GM19372 (cell line): Measurements from ENCODE around the gene PIEZO1.

Source experiments
- ATAC-seq: cut with Tn5 transposase; IDR thresholded peaks from one replicate; pipeline ENCODE4 v1.9.1; 2021; ENCODE audit warnings: mild to moderate bottlenecking, low read depth, moderate library complexity; ENCODE audit not compliant: unreplicated experiment

The PIEZO1 gene

GRCh38 chr16:88694221-88695087, 90.6 kb downstream of the PIEZO1 start:
- ATAC-seq: no peak

- ATAC-seq: no peak
Measured at GRCh38 chr16:88693420-88694177, 91.4 kb downstream of the PIEZO1 start.

- no peak for ATAC-seq
Measured at GRCh38 chr16:88692861-88693260, 92.2 kb downstream of the PIEZO1 start.

- ATAC-seq: no peak
Measured at GRCh38 chr16:88691924-88692560, 93.0 kb downstream of the PIEZO1 start.

GRCh38 chr16:88691129-88691813, 93.7 kb downstream of the PIEZO1 start:
- ATAC-seq: no peak

GRCh38 chr16:88690341-88691128, 94.5 kb downstream of the PIEZO1 start:
- ATAC-seq: no peak

- ATAC-seq: no peak
Measured at GRCh38 chr16:88688013-88688778, 96.8 kb downstream of the PIEZO1 start.

- no peak for ATAC-seq
Measured at GRCh38 chr16:88687676-88688012, 97.4 kb downstream of the PIEZO1 start.

- no peak for ATAC-seq
Measured at GRCh38 chr16:88687254-88687576, 97.8 kb downstream of the PIEZO1 start.

GRCh38 chr16:88686439-88687253, 98.4 kb downstream of the PIEZO1 start, which contains the start of gene SNAI3:
Gene SNAI3 (minus strand): TSS chr16:88686507. CDS start chr16:88686406, 101 bp downstream.
- ATAC-seq: peak; percentile 85

- ATAC-seq: peak; percentile 9
Measured at GRCh38 chr16:88686062-88686438, 99.0 kb downstream of the PIEZO1 start.

GRCh38 chr16:88685156-88686061, 99.6 kb downstream of the PIEZO1 start:
- ATAC-seq: no peak

- ATAC-seq: no peak
Measured at GRCh38 chr16:88684569-88685155, 100.4 kb downstream of the PIEZO1 start.

GRCh38 chr16:88681709-88682451, 103.1 kb downstream of the PIEZO1 start:
- ATAC-seq: peak; percentile 53

GRCh38 chr16:88681084-88681680, 103.8 kb downstream of the PIEZO1 start:
- ATAC-seq: no peak

GRCh38 chr16:88680554-88681083, 104.4 kb downstream of the PIEZO1 start:
- ATAC-seq: no peak
